IMR-90 (cell line): Measurements from ENCODE around the gene SEMA3G. TPM values are rescaled to one million over a fixed set of nuclear protein-coding genes. Genes with fewer than 3 reads are reported as not detected.

ENCODE experiments used
- ATAC-seq: fragments of 200-7000 bp; cut with Tn5 transposase; 2 replicates; pipeline ENCODE4 v1.9.1; 2020; ENCODE audit warnings: low read depth, mild to moderate bottlenecking, moderate library complexity
- BruUV-seq: library from RNA; stranded (reverse); fragments of 400-500 nt; replicated peaks from 2 replicates; lab custom pipeline; 2021; lab: Mats Ljungman, UMichigan
- CTCF ChIA-PET: fragments of 300-600 bp; formaldehyde crosslinking; extraction: SDS; loops from one replicate; lab custom pipeline; 2021; ENCODE audit warnings: antibody characterized with exemption; lab: Yijun Ruan, JAX
- POLR2A ChIA-PET: fragments of 300-600 bp; sonication (Branson Sonifier 250); formaldehyde crosslinking; loops from one replicate; lab custom pipeline; 2022; ENCODE audit warnings: antibody characterized with exemption; ENCODE audit not compliant: unreplicated experiment; lab: Charles Lee
- DNase-seq: peaks from one replicate; pipeline ENCODE4 v3.0.0; 2013
- H2AFZ ChIP-seq: replicated peaks from 2 replicates; pipeline ENCODE3; 2013; ENCODE audit warnings: low read length, mild to moderate bottlenecking; ENCODE audit not compliant: poor library complexity
- H2AK5ac ChIP-seq: 2 replicates; pipeline ENCODE4 v1.6.1; 2013; ENCODE audit warnings: low read depth, low read length, inconsistent platforms
- H2AK9ac ChIP-seq: replicated peaks from 2 replicates; pipeline ENCODE3; 2013; ENCODE audit warnings: mild to moderate bottlenecking, low read depth, low read length, moderate library complexity; ENCODE audit not compliant: poor library complexity
- H2BK120ac ChIP-seq: 2 replicates; pipeline ENCODE4 v1.6.1; 2013; ENCODE audit warnings: low read depth, low read length, inconsistent platforms
- H2BK15ac ChIP-seq: 3 replicates; pipeline ENCODE4 v1.6.1; 2013; ENCODE audit warnings: low read depth, low read length, inconsistent platforms
- H2BK20ac ChIP-seq: 2 replicates; pipeline ENCODE4 v1.6.1; 2013; ENCODE audit warnings: low read depth, mild to moderate bottlenecking, inconsistent platforms, low read length, moderate library complexity
- H2BK5ac ChIP-seq: 2 replicates; pipeline ENCODE4 v1.6.1; 2013; ENCODE audit warnings: mild to moderate bottlenecking, low read depth, low read length, inconsistent platforms; ENCODE audit not compliant: poor library complexity, severe bottlenecking
- H3K14ac ChIP-seq: replicated peaks from 2 replicates; pipeline ENCODE4 v1.6.1; 2013; ENCODE audit warnings: low read depth, low read length, inconsistent platforms
- H3K18ac ChIP-seq: 2 replicates; pipeline ENCODE4 v1.6.1; 2013; ENCODE audit warnings: low read depth, low read length, control low read depth
- H3K23ac ChIP-seq: 2 replicates; pipeline ENCODE4 v1.6.1; 2013; ENCODE audit warnings: low read depth, low read length, inconsistent platforms
- H3K27ac ChIP-seq: 2 replicates; pipeline ENCODE4 v1.5.1; 2013; ENCODE audit warnings: mild to moderate bottlenecking, control low read depth, low read length; ENCODE audit not compliant: insufficient read depth
- H3K27me3 ChIP-seq: 2 replicates; pipeline ENCODE4 v1.6.1; 2013; ENCODE audit warnings: low read length; ENCODE audit not compliant: control insufficient read depth, insufficient read depth
- H3K36me3 ChIP-seq: 2 replicates; pipeline ENCODE4 v1.6.1; 2013; ENCODE audit warnings: low read length, mixed read lengths; ENCODE audit not compliant: control insufficient read depth, insufficient read depth
- H3K4ac ChIP-seq: 2 replicates; pipeline ENCODE4 v1.6.1; 2013; ENCODE audit warnings: low read depth, low read length, inconsistent platforms
- H3K4me1 ChIP-seq: 2 replicates; pipeline ENCODE4 v1.6.1; 2013; ENCODE audit warnings: low read length, mixed read lengths; ENCODE audit not compliant: control insufficient read depth, insufficient read depth
- H3K4me2 ChIP-seq: 2 replicates; pipeline ENCODE4 v1.6.1; 2013; ENCODE audit warnings: low read depth, mild to moderate bottlenecking, control low read depth, low read length, moderate library complexity
- H3K4me3 ChIP-seq: 2 replicates; pipeline ENCODE4 v1.5.1; 2013; ENCODE audit warnings: low read depth, mild to moderate bottlenecking, control low read depth, low read length, moderate library complexity; ENCODE audit not compliant: insufficient read depth
- H3K56ac ChIP-seq: 2 replicates; pipeline ENCODE4 v1.6.1; 2013; ENCODE audit warnings: low read length, inconsistent platforms; ENCODE audit not compliant: insufficient read depth; ENCODE audit errors: extremely low read depth
- H3K79me1 ChIP-seq, 2 experiments: 2 replicates each; pipeline ENCODE4 v1.6.1; 2013; ENCODE audit warnings: low read length in 2 of 2, inconsistent platforms in 1 of 2, low read depth in 1 of 2
- H3K9ac ChIP-seq: 2 replicates; pipeline ENCODE4 v1.6.1; 2013; ENCODE audit warnings: low read depth, low read length, control low read depth
- H3K9me1 ChIP-seq: 2 replicates; pipeline ENCODE4 v1.6.1; 2013; ENCODE audit warnings: low read length, inconsistent platforms; ENCODE audit not compliant: insufficient read depth
- H3K9me3 ChIP-seq: 2 replicates; pipeline ENCODE4 v1.6.1; 2013; ENCODE audit warnings: low read length; ENCODE audit not compliant: control insufficient read depth, insufficient read depth
- H4K20me1 ChIP-seq: 2 replicates; pipeline ENCODE4 v1.6.1; 2013; ENCODE audit warnings: low read length, inconsistent platforms; ENCODE audit not compliant: insufficient read depth
- H4K5ac ChIP-seq: 2 replicates; pipeline ENCODE4 v1.6.1; 2013; ENCODE audit warnings: mild to moderate bottlenecking, low read depth, low read length, control low read depth
- H4K8ac ChIP-seq, 2 experiments: 2 replicates each; pipeline ENCODE4 v1.6.1; 2013; ENCODE audit warnings: low read depth in 2 of 2, low read length in 2 of 2, control low read depth in 1 of 2, inconsistent platforms in 1 of 2
- H4K91ac ChIP-seq: 2 replicates; pipeline ENCODE4 v1.6.1; 2013; ENCODE audit warnings: low read depth, low read length, inconsistent platforms; ENCODE audit not compliant: insufficient read depth
- BHLHE40 ChIP-seq: fragments of 150-350 bp; IDR thresholded peaks from 2 replicates; pipeline ENCODE4 v1.6.1; 2016; ENCODE audit warnings: mild to moderate bottlenecking, low read depth, low read length
- CEBPB ChIP-seq: IDR thresholded peaks from 2 replicates; pipeline ENCODE4 v1.6.1; 2012; ENCODE audit warnings: low read depth, low read length, improper control_type of control experiment
- CHD1 ChIP-seq: IDR thresholded peaks from 2 replicates; pipeline ENCODE4 v1.6.1; 2012; ENCODE audit warnings: low read depth, low read length, improper control_type of control experiment
- FOS ChIP-seq: fragments of 150-350 bp; IDR thresholded peaks from 2 replicates; pipeline ENCODE4 v1.6.1; 2016; ENCODE audit warnings: low read depth, low read length
- MAFK ChIP-seq: IDR thresholded peaks from 2 replicates; pipeline ENCODE4 v1.6.1; 2012; ENCODE audit warnings: low read depth, low read length, improper control_type of control experiment
- MAZ ChIP-seq: IDR thresholded peaks from 2 replicates; pipeline ENCODE4 v1.6.1; 2012; ENCODE audit warnings: low read depth, mild to moderate bottlenecking, low read length, improper control_type of control experiment, moderate library complexity, borderline replicate concordance
- MXI1 ChIP-seq: IDR thresholded peaks from 2 replicates; pipeline ENCODE4 v1.6.1; 2012; ENCODE audit warnings: low read depth, mild to moderate bottlenecking, low read length, moderate library complexity, borderline replicate concordance
- NFE2L2 ChIP-seq: fragments of 150-350 bp; IDR thresholded peaks from 2 replicates; pipeline ENCODE4 v1.6.1; 2016; ENCODE audit warnings: low read depth, mild to moderate bottlenecking, low read length
- POLR2A ChIP-seq: IDR thresholded peaks from 2 replicates; pipeline ENCODE4 v1.6.1; 2012; ENCODE audit warnings: mild to moderate bottlenecking, low read depth, low read length
- RAD21 ChIP-seq: IDR thresholded peaks from 2 replicates; pipeline ENCODE4 v1.6.1; 2012; ENCODE audit warnings: low read length, improper control_type of control experiment
- RCOR1 ChIP-seq: IDR thresholded peaks from 2 replicates; pipeline ENCODE4 v1.6.1; 2012; ENCODE audit warnings: mild to moderate bottlenecking, low read length, improper control_type of control experiment; ENCODE audit not compliant: insufficient replicate concordance
- RFX5 ChIP-seq: IDR thresholded peaks from 2 replicates; pipeline ENCODE4 v1.8.0; 2012; ENCODE audit warnings: low read depth, mild to moderate bottlenecking, low read length, moderate library complexity
- SMC3 ChIP-seq: fragments of 150-350 bp; IDR thresholded peaks from 2 replicates; pipeline ENCODE4 v1.6.1; 2016; ENCODE audit warnings: low read depth, mild to moderate bottlenecking, antibody characterized with exemption, low read length, moderate library complexity
- WGBS, 2 experiments: methylation state at CpG; one replicate each; pipeline versions ENCODE4 v1.1.5 to v1.1.7; 2013; ENCODE audit warnings: missing lambda C conversion rate in 2 of 2; ENCODE audit not compliant: insufficient read length in 1 of 2; ENCODE audit errors: extremely low coverage in 2 of 2; 5-methylcytosine and 5-hydroxymethylcytosine counted together
- dilution Hi-C: fragments of 300-500 bp; cut with HindIII; formaldehyde crosslinking; loops from one replicate; pipeline ENCODE4 v1.14.3; 2018; ENCODE audit warnings: low sequenced_read_pairs; ENCODE audit not compliant: unreplicated experiment
- in situ Hi-C: fragments of 300-500 bp; cut with MboI; formaldehyde crosslinking; loops from 3 replicates; pipeline ENCODE4 v1.14.3; 2019; ENCODE audit warnings: low sequenced_read_pairs, inconsistent platforms, mixed read lengths
- intact Hi-C: fragments of 100-400 bp; cut with micrococcal nuclease; formaldehyde crosslinking; loops from 2 replicates; pipeline ENCODE4 v1.10.0; 2022
- polyA plus RNA-seq, 3 experiments: library from polyadenylated mRNA; depleted of rRNA; stranded (reverse); fragments of >200 nt; gene quantifications; 2 replicates each; pipeline ENCODE4 v1.2.3, GENCODE V29; 2012; ENCODE audit warnings: low replicate concordance in 1 of 3
- total RNA-seq: library from RNA; depleted of rRNA; stranded (reverse); fragments of >200 nt; gene quantifications from 2 replicates; pipeline ENCODE4 v1.2.3, GENCODE V29; 2012
- TF ChIP-seq, protein P1 (sequence below): fragments of 150-350 bp; IDR thresholded peaks from 2 replicates; pipeline ENCODE4 v1.6.1; 2017; ENCODE audit warnings: mild to moderate bottlenecking, antibody characterized with exemption, low read length, low read depth
- TF ChIP-seq, protein P2 (sequence below): fragments of 150-350 bp; IDR thresholded peaks from 2 replicates; pipeline ENCODE4 v1.6.1; 2016; ENCODE audit warnings: low read depth, mild to moderate bottlenecking, low read length, moderate library complexity, borderline replicate concordance
- TF ChIP-seq, protein P3 (sequence below): conservative IDR thresholded peaks from 2 replicates; pipeline ENCODE4 v1.5.1; 2012; ENCODE audit warnings: mild to moderate bottlenecking, low read depth, low read length, improper control_type of control experiment

Gene SEMA3G
- total and polyA plus RNA-seq, 2 of the 4 experiments (the other 2 are of a cell fraction): 0.07 TPM; not detected in 1

DNA sequence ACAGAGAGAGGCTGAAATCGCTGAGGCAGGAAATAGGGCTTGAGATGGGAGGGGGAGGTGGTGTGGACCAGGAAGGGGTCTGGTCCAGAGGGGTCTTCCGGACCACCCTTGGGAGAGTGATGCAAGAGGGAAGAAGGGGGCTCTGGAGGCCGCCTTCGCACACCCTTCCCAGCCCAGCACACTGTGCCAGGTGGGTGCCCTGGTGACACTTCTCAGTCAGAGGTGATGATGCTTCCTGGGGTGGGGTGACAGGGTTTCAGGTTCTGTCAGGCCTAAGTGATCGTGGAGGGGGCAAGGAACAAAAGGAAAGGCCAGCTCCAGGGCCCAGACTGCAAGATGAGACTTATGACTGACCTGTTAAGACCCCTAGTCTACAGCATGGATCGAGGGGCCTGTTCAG is 12.7 kb downstream of the SEMA3G start:
- Histone ChIP-seq H3K4me3 (no peak overlapping the region), H3K4ac (no peak overlapping the region), H2BK20ac (no peak overlapping the region), H4K91ac (no peak overlapping the region), H4K5ac (no peak overlapping the region), H3K14ac (no peak overlapping the region), H4K20me1 (no peaks in the 10 kb centered on the region), H2AK9ac (no peak overlapping the region), H2BK15ac (no peak overlapping the region), H2BK5ac (no peak overlapping the region), H3K18ac (no peak overlapping the region), H2AFZ (no peak overlapping the region), H3K36me3 (no peaks in the 10 kb centered on the region), H3K4me2 (no peak overlapping the region), H3K9me1 (no peaks in the 10 kb centered on the region), H3K9me3 (no peaks in the 10 kb centered on the region), H3K27ac (no peak overlapping the region), H3K4me1 (peaks cover 12% of the 10 kb centered on the region; the same call in 1 of the 2 replicates), H2AK5ac (no peak overlapping the region), H3K23ac (no peak overlapping the region), H4K8ac (no peak overlapping the region), H2BK120ac (no peak overlapping the region), H3K27me3 (peaks cover 22% of the 10 kb centered on the region), H3K79me1 (no peaks in the 10 kb centered on the region), H3K56ac (no peak overlapping the region), H3K9ac (no peak overlapping the region)
- BruUV-seq: no TSS peak
- ATAC-seq: no peak
- intact Hi-C loops: no loop called here
- dilution Hi-C loops: no loop called here
- ChIA-PET CTCF (interaction anchor here (0.6 to 1.3 kb wide), 3 partner anchors 14 to 20 kb away, joined by 3 to 6 read pairs (median 4); no protein-coding TSS in a partner anchor), POLR2A (interaction anchor here (0.5 kb wide), 1 partner anchor 139 kb away, joined by 13 read pairs; no protein-coding TSS in a partner anchor)
- in situ Hi-C loops: no loop called here
- no peak for DNase-seq
- no peak for TF ChIP-seq RFX5
- TF ChIP-seq, protein P1, sequence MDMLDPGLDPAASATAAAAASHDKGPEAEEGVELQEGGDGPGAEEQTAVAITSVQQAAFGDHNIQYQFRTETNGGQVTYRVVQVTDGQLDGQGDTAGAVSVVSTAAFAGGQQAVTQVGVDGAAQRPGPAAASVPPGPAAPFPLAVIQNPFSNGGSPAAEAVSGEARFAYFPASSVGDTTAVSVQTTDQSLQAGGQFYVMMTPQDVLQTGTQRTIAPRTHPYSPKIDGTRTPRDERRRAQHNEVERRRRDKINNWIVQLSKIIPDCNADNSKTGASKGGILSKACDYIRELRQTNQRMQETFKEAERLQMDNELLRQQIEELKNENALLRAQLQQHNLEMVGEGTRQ: no peak
- TF ChIP-seq SMC3: no peak
- TF ChIP-seq RAD21: no peak
- TF ChIP-seq, protein P2, sequence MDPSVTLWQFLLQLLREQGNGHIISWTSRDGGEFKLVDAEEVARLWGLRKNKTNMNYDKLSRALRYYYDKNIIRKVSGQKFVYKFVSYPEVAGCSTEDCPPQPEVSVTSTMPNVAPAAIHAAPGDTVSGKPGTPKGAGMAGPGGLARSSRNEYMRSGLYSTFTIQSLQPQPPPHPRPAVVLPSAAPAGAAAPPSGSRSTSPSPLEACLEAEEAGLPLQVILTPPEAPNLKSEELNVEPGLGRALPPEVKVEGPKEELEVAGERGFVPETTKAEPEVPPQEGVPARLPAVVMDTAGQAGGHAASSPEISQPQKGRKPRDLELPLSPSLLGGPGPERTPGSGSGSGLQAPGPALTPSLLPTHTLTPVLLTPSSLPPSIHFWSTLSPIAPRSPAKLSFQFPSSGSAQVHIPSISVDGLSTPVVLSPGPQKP: no peak
- TF ChIP-seq MXI1: no peak
- TF ChIP-seq CHD1: no peak
- TF ChIP-seq BHLHE40: no peak
- TF ChIP-seq RCOR1: no peak
- TF ChIP-seq MAZ: no peak
- TF ChIP-seq, protein P3, sequence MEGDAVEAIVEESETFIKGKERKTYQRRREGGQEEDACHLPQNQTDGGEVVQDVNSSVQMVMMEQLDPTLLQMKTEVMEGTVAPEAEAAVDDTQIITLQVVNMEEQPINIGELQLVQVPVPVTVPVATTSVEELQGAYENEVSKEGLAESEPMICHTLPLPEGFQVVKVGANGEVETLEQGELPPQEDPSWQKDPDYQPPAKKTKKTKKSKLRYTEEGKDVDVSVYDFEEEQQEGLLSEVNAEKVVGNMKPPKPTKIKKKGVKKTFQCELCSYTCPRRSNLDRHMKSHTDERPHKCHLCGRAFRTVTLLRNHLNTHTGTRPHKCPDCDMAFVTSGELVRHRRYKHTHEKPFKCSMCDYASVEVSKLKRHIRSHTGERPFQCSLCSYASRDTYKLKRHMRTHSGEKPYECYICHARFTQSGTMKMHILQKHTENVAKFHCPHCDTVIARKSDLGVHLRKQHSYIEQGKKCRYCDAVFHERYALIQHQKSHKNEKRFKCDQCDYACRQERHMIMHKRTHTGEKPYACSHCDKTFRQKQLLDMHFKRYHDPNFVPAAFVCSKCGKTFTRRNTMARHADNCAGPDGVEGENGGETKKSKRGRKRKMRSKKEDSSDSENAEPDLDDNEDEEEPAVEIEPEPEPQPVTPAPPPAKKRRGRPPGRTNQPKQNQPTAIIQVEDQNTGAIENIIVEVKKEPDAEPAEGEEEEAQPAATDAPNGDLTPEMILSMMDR: no peak
- TF ChIP-seq CEBPB: no peak
- no peak for TF ChIP-seq POLR2A
- no peak for TF ChIP-seq MAFK
- TF ChIP-seq FOS: no peak
- no peak for TF ChIP-seq NFE2L2
- no CpG with 5 or more reads among the region's 6 CpGs for WGBS, 2 experiments
